Muscle layer of duodenum (tissue), 2 donors: ENCODE measurements around the gene GYPE.
"Not testable (repeated sequence)": the region's sequence is repeated elsewhere in the genome, so short reads cannot be mapped to it uniquely, and the experiment has no call there.

ENCODE experiments used
- H3K27ac ChIP-seq: one replicate; pipeline ENCODE4 v1.7.0; 2013; ENCODE audit warnings: mild to moderate bottlenecking, low read length
- H3K27me3 ChIP-seq: one replicate; pipeline ENCODE4 v1.7.0; 2013; ENCODE audit warnings: low read depth, mild to moderate bottlenecking, control low read depth, low read length
- H3K36me3 ChIP-seq, 2 donors: one replicate each; pipeline ENCODE4 v1.7.0; 2013; ENCODE audit warnings: low read length in 2 of 2, control low read depth in 1 of 2, mild to moderate bottlenecking in 1 of 2; ENCODE audit not compliant: insufficient read depth in 2 of 2, control insufficient read depth in 1 of 2
- H3K4me1 ChIP-seq, 2 donors: one replicate each; pipeline ENCODE4 v1.7.0; 2013; ENCODE audit warnings: low read length in 2 of 2, mild to moderate bottlenecking in 2 of 2, control low read depth in 1 of 2, moderate library complexity in 1 of 2; ENCODE audit not compliant: insufficient read depth in 2 of 2, control insufficient read depth in 1 of 2
- H3K4me3 ChIP-seq, 2 donors: one replicate each; pipeline ENCODE4 v1.7.0; 2013; ENCODE audit warnings: low read length in 2 of 2, low read depth in 1 of 2, mild to moderate bottlenecking in 1 of 2
- H3K9me3 ChIP-seq, 2 donors: one replicate each; pipeline ENCODE4 v1.7.0; 2013; ENCODE audit warnings: low read length in 2 of 2, control low read depth in 1 of 2, mild to moderate bottlenecking in 1 of 2; ENCODE audit not compliant: control insufficient read depth in 1 of 2
- donor health status: healthy.

The GYPE gene

GRCh38 chr4:143830576-143830975, 74.8 kb downstream of the GYPE start:
- H3K36me3 ChIP-seq, H3K9me3 ChIP-seq: not testable (repeated sequence)

DNA sequence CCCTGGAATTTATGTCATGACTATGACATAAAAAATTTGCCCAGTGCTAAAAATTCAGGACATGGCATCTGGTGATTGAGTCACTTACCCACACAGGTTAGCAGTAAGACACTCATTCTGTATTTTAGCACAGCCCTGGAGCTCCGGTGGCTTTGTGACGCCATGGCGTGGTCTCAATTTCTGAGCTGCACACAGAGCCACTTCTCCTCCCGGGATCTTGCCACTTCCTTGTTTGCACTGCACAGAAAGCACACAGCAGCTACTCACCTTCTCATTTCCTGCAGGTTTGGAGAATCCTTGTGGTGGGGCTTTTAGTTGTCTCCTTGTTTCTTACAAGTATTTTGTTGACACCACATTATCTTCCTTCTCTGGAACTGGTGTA, 76.1 kb downstream of the GYPE start:
- H3K4me1 ChIP-seq, H3K36me3 ChIP-seq, H3K27me3 ChIP-seq, H3K9me3 ChIP-seq, H3K27ac ChIP-seq, H3K4me3 ChIP-seq: not testable (repeated sequence)

More at GRCh38 chr4:143830576-143830975, 74.8 kb downstream of the GYPE start:
- H3K4me1 ChIP-seq, H3K4me3 ChIP-seq, H3K27ac ChIP-seq, H3K27me3 ChIP-seq: not testable (repeated sequence)
